MM.1S (cell line): ENCODE measurements around the gene LPCAT1.

Source experiments
- DNase-seq: peaks from one replicate; pipeline ENCODE4 v3.0.0-alpha.2; 2015
- H2AFZ ChIP-seq: fragments of 300-600 bp; sonication (generic); 2 replicates; pipeline ENCODE4 v1.6.0; 2016; ENCODE audit warnings: antibody characterized with exemption, low read length
- H3F3A ChIP-seq: fragments of 300-600 bp; sonication (generic); 2 replicates; pipeline ENCODE4 v1.6.1; 2016; ENCODE audit warnings: mild to moderate bottlenecking, antibody characterized with exemption, low read length, moderate library complexity, mixed read lengths; ENCODE audit not compliant: insufficient read depth
- H3K27ac ChIP-seq: fragments of 300-600 bp; sonication (generic); 2 replicates; pipeline ENCODE4 v1.5.1; 2016; ENCODE audit warnings: mild to moderate bottlenecking, low read length
- H3K27me3 ChIP-seq: fragments of 300-600 bp; sonication (generic); replicated peaks from 2 replicates; pipeline ENCODE4 v1.6.0; 2016; ENCODE audit warnings: low read length; ENCODE audit not compliant: insufficient read depth
- H3K36me3 ChIP-seq: fragments of 300-600 bp; sonication (generic); replicated peaks from 2 replicates; pipeline ENCODE4 v1.6.1; 2016; ENCODE audit warnings: mild to moderate bottlenecking, low read length, mixed read lengths; ENCODE audit not compliant: insufficient read depth
- H3K4me1 ChIP-seq: fragments of 300-600 bp; sonication (generic); 2 replicates; pipeline ENCODE4 v1.6.1; 2016; ENCODE audit warnings: low read length, mixed read lengths
- H3K4me2 ChIP-seq: fragments of 300-600 bp; sonication (generic); 2 replicates; pipeline ENCODE4 v1.6.0; 2016; ENCODE audit warnings: low read depth, low read length
- H3K4me3 ChIP-seq: fragments of 300-600 bp; sonication (generic); 2 replicates; pipeline ENCODE4 v1.5.1; 2016; ENCODE audit warnings: low read length, mixed read lengths
- H3K79me2 ChIP-seq: fragments of 300-600 bp; sonication (generic); 2 replicates; pipeline ENCODE4 v1.6.1; 2016; ENCODE audit warnings: mixed run types, low read length, mixed read lengths
- H3K9ac ChIP-seq: fragments of 300-600 bp; sonication (generic); 2 replicates; pipeline ENCODE4 v1.6.1; 2016; ENCODE audit warnings: low read length, mixed read lengths
- H3K9me2 ChIP-seq: fragments of 300-600 bp; sonication (generic); replicated peaks from 2 replicates; pipeline ENCODE4 v1.6.1; 2016; ENCODE audit warnings: mild to moderate bottlenecking, low read length, mixed read lengths; ENCODE audit not compliant: insufficient read depth
- H3K9me3 ChIP-seq: fragments of 300-600 bp; sonication (generic); replicated peaks from 2 replicates; pipeline ENCODE4 v1.6.1; 2016; ENCODE audit warnings: mild to moderate bottlenecking, low read length, mixed read lengths; ENCODE audit not compliant: insufficient read depth
- H4K20me1 ChIP-seq: fragments of 300-600 bp; sonication (generic); 2 replicates; pipeline ENCODE4 v1.6.1; 2016; ENCODE audit warnings: mild to moderate bottlenecking, low read length, moderate library complexity, mixed read lengths; ENCODE audit not compliant: insufficient read depth
- EZH2 ChIP-seq: fragments of 300-600 bp; sonication (generic); optimal IDR thresholded peaks from 2 replicates; pipeline ENCODE3; 2017; ENCODE audit warnings: low read depth, mild to moderate bottlenecking, antibody characterized with exemption, low read length, mixed read lengths
- EZH2phosphoT487 ChIP-seq: fragments of 300-600 bp; sonication (generic); IDR thresholded peaks from 2 replicates; pipeline ENCODE4 v1.6.1; 2018; ENCODE audit warnings: antibody characterized with exemption, low read length
- TF ChIP-seq, protein P1 (sequence below): fragments of 300-600 bp; sonication (generic); IDR thresholded peaks from 2 replicates; pipeline ENCODE4 v1.5.1; 2016; ENCODE audit warnings: antibody characterized with exemption, low read length, mixed read lengths

LPCAT1 gene

DNA sequence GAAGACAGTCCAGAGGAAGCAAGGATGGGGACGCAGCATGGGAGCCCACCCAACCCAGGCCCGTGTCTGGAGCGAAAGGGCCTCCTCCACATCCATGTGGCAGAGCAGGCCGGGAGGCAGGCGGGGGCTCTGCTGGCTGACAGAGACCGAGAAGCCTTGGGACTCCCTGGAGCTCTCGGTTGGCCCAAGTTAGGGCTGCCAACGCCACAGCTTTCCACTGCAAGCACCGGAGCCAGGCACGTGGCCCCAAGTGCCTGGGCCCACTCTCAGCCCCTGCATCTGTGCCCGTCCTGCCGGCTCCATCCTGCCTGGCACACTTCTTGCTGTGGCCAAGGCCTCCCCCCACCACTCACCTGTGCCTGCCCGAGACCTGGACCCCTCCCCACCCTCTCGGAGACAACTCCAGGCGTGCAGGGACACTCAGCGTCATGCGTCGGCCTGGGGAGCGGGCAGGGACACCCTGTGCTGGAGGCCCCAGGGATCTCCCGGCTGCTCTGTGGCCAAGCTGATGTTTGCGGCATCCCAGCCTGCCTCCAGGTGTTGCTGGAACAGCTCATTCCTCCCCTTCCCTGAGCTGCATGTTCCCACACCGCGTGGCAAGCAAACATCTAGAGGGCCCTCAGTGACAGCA is 110.0 kb downstream of the LPCAT1 start:
- no peak overlapping the region for H3K9ac ChIP-seq
- no peak overlapping the region for H3K4me3 ChIP-seq
- TF ChIP-seq EZH2 (no peak), EZH2phosphoT487 (no peak)
- TF ChIP-seq, protein P1, sequence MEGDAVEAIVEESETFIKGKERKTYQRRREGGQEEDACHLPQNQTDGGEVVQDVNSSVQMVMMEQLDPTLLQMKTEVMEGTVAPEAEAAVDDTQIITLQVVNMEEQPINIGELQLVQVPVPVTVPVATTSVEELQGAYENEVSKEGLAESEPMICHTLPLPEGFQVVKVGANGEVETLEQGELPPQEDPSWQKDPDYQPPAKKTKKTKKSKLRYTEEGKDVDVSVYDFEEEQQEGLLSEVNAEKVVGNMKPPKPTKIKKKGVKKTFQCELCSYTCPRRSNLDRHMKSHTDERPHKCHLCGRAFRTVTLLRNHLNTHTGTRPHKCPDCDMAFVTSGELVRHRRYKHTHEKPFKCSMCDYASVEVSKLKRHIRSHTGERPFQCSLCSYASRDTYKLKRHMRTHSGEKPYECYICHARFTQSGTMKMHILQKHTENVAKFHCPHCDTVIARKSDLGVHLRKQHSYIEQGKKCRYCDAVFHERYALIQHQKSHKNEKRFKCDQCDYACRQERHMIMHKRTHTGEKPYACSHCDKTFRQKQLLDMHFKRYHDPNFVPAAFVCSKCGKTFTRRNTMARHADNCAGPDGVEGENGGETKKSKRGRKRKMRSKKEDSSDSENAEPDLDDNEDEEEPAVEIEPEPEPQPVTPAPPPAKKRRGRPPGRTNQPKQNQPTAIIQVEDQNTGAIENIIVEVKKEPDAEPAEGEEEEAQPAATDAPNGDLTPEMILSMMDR: no peak
- peaks cover 69% of the 10 kb centered on the region for H3K27me3 ChIP-seq
- no peaks in the 10 kb centered on the region for H3K4me1 ChIP-seq
- H3F3A ChIP-seq: no peaks in the 10 kb centered on the region
- no peaks in the 10 kb centered on the region for H3K79me2 ChIP-seq
- H3K4me2 ChIP-seq: no peak overlapping the region
- H4K20me1 ChIP-seq: no peaks in the 10 kb centered on the region
- no peaks in the 10 kb centered on the region for H3K9me3 ChIP-seq
- H2AFZ ChIP-seq: no peak overlapping the region
- H3K9me2 ChIP-seq: no peaks in the 10 kb centered on the region
- H3K27ac ChIP-seq: no peak overlapping the region
- DNase-seq: no peak
- no peaks in the 10 kb centered on the region for H3K36me3 ChIP-seq

DNA sequence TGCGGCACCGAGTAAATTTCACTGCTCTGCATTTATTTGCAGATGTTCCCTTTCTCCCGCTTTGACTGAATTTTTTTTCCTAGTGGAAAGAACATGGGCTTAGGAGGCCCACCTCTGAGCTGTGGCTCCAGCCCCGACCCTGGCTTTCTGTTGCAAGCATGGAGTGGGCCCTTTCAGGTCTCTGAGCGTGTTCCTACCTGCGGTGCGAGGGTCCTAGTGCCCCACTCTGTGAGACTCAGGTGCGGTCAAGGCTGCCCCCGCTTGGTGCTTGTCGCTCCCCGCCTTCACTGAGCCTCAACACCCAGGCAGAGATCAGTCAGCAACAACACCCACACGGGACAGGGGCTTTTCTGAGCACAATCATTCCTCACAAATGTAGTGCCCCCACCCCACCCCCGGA is 110.5 kb downstream of the LPCAT1 start:
- Histone ChIP-seq H3K4me3 (no peak overlapping the region), H3K4me2 (no peak overlapping the region), H3K27me3 (peaks cover 74% of the 10 kb centered on the region), H3F3A (no peaks in the 10 kb centered on the region), H3K36me3 (no peaks in the 10 kb centered on the region), H3K79me2 (no peaks in the 10 kb centered on the region), H4K20me1 (no peaks in the 10 kb centered on the region), H2AFZ (no peak overlapping the region), H3K4me1 (no peaks in the 10 kb centered on the region), H3K9me2 (no peaks in the 10 kb centered on the region), H3K27ac (no peak overlapping the region), H3K9ac (no peak overlapping the region), H3K9me3 (no peaks in the 10 kb centered on the region)
- DNase-seq: no peak
- TF ChIP-seq EZH2 (no peak), EZH2phosphoT487 (no peak)
- TF ChIP-seq, protein P1: no peak

DNA sequence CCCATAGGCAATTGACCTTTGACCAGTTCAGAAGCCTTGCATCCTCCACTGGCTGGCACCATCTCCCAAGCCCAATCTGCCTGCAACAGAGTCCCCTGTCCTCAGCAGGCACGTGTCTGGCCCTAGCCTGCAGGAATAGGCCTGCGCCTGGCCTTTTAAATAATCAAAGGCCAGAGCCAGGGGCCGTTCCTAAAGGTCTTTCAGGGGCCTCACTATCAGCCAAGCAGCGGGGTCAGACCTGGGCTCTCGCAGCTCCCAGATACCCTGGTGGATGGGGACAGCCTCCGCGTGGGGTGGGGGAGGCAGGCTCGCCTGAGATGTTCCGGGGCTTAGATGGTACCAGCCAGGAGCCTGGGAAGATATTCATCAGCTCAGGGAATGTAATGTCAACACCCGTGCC is 111.1 kb downstream of the LPCAT1 start:
- no peaks in the 10 kb centered on the region for H3F3A ChIP-seq
- DNase-seq: no peak
- no peaks in the 10 kb centered on the region for H3K36me3 ChIP-seq
- H3K9ac ChIP-seq: no peak overlapping the region
- TF ChIP-seq EZH2 (no peak), EZH2phosphoT487 (no peak)
- TF ChIP-seq, protein P1: no peak
- H3K79me2 ChIP-seq: no peaks in the 10 kb centered on the region
- H2AFZ ChIP-seq: no peak overlapping the region
- H3K9me2 ChIP-seq: no peaks in the 10 kb centered on the region
- H4K20me1 ChIP-seq: no peaks in the 10 kb centered on the region
- no peaks in the 10 kb centered on the region for H3K4me1 ChIP-seq
- no peak overlapping the region for H3K27ac ChIP-seq
- H3K9me3 ChIP-seq: no peaks in the 10 kb centered on the region
- H3K4me3 ChIP-seq: no peak overlapping the region
- H3K4me2 ChIP-seq: no peak overlapping the region
- H3K27me3 ChIP-seq: peaks cover 80% of the 10 kb centered on the region
